SK-N-MC (cell line): Measurements from ENCODE around the gene DUSP1.
"Not testable (repeated sequence)": the region's sequence is repeated elsewhere in the genome, so short reads cannot be mapped to it uniquely, and the experiment has no call there.

Experiments
- DNase-seq: peaks from one replicate; pipeline ENCODE4 v3.0.0-alpha.2; 2011; ENCODE audit warnings: low read depth, low spot score
- H3K27ac ChIP-seq: fragments of 200-600 bp; sonication (generic); 2 replicates; pipeline ENCODE4 v1.5.1; 2016; ENCODE audit warnings: mixed run types
- H3K36me3 ChIP-seq: fragments of 200-600 bp; sonication (generic); 2 replicates; pipeline ENCODE4 v1.6.1; 2017; ENCODE audit warnings: antibody characterized with exemption, low read length, mixed read lengths; ENCODE audit not compliant: insufficient read depth
- H3K4me3 ChIP-seq: fragments of 200-600 bp; sonication (generic); 2 replicates; pipeline ENCODE4 v1.5.1; 2016
- H3K9ac ChIP-seq: fragments of 200-600 bp; sonication (generic); 2 replicates; pipeline ENCODE4 v1.8.0; 2017; ENCODE audit warnings: mixed run types, mixed read lengths; ENCODE audit not compliant: insufficient read length
- H3K9me3 ChIP-seq: fragments of 200-600 bp; sonication (generic); 2 replicates; pipeline ENCODE4 v1.6.1; 2017; ENCODE audit warnings: low read depth, mild to moderate bottlenecking, antibody characterized with exemption, low read length, moderate library complexity, mixed read lengths
- EZH2 ChIP-seq: fragments of 200-600 bp; sonication (generic); IDR thresholded peaks from one replicate; pipeline ENCODE4 v1.6.1; 2017; ENCODE audit warnings: antibody characterized with exemption
- FOXP2 ChIP-seq: optimal IDR thresholded peaks from 2 replicates; pipeline ENCODE3; 2011; ENCODE audit warnings: mild to moderate bottlenecking, moderate library complexity; ENCODE audit not compliant: insufficient read depth; ENCODE audit errors: extremely low read length, control extremely low read depth
- POLR2AphosphoS5 ChIP-seq: IDR thresholded peaks from 2 replicates; pipeline ENCODE4 v1.6.1; 2012; ENCODE audit warnings: mild to moderate bottlenecking, low read depth, low read length, borderline replicate concordance

Gene DUSP1

DNA sequence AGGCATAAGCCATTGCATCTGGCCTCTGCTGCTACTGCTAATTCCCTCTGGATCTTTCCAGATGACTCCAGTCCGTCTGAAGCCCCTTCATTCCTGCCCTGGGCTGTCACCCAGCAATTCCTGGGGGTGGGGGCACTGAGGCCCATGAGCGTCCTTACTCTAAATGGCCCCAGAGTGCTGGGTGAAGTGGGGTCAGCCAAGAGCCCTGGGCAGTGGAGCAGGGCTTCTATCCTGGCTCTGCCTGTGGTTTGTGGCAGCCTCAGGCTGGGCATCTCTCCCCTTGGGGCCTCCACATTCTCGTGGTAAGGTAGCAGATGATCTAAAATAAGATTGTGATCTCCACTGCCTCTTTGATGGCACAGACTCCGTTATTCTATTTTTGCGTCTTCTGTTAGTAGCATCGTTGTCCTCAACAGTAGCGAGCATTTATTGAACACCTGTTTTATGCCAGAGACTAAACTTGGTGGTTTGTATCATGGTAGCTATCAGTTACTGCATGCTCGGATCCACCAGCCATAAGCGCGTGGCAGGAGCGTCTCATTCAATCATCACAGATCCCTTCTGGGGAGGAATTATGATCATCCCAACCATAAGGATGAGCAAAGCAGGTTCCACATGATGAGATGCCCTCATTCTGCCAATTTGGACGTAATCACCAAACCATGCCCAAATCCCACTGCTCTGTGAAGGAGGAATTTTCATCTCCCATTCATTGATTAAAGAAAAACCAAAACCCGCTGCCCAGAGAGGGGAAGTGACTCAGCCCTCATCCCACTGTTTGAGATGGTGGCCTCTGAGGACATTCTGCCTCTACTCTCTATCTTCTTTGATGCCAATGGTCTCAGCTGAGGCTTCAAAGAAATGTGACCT is 21.9 kb upstream of the DUSP1 start:
- DNase-seq: no peak

DNA sequence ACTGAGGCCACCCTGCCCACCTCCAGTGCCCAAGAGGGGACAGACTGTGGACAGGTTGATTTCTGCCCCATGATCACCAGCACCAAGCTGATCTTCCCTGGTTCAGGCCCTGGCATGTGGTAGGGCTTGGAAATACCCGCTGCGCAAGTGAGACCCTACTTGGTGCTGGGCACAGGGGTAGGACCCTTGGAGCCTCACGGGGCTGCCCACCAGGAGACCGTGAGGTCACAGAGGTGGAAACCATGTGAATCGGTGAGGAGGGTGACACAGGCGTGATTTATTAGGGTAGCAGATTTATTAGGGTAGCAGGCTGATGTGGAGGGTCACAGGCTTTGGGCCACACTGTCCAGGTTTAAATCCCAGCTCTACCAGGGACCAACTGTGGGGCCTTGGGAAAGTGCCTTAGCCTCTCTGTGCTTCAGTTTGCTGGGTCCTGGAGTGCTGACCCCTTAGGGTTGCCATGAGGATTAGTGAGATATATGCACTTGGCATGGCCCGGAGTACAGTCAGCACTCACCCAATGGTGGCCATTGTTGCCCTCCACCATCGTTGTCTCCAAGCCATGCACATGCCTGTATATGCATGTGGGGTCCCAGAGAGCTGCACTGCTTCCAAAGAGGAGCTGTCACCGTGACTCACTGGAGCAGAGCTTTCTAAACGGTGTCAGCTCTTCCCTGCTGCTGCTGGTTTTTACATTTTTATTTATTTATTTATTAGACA is 20.9 kb upstream of the DUSP1 start:
- H3K9ac ChIP-seq: no peak overlapping the region
- no peak for DNase-seq
- no peaks in the 10 kb centered on the region for H3K36me3 ChIP-seq
- no peaks in the 10 kb centered on the region for H3K9me3 ChIP-seq
- no peak overlapping the region for H3K27ac ChIP-seq
- TF ChIP-seq POLR2AphosphoS5 (no peak), FOXP2 (no peak), EZH2 (no peak)
- H3K4me3 ChIP-seq: no peak overlapping the region

More for the DNA sequence above, 21.9 kb upstream of the DUSP1 start:
- no peak for TF ChIP-seq FOXP2
- TF ChIP-seq EZH2: no peak
- no peak for TF ChIP-seq POLR2AphosphoS5
- Histone ChIP-seq H3K27ac (no peak overlapping the region), H3K9me3 (no peaks in the 10 kb centered on the region), H3K4me3 (no peak overlapping the region), H3K36me3 (no peaks in the 10 kb centered on the region), H3K9ac (no peak overlapping the region)

DNA sequence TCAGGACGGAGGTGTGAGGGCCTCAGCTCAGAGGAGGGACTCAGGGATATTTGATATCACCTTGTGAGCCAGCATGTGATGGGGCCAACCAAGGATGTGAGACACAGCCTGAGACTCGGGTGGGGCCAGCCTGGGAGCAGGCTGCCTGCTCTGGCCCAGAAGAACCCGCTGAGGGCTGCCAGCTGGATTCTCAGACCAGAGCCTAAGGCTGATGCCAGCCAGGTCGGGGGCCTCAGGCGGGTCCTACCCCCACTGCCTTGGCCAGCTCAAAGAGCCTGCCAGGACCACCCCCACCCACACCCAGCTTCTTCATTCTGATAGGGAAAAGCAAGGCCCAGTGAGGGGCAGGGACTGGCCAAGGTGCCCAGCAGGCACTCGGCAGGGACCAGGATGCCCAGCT is 20.3 kb upstream of the DUSP1 start:
- no peak for TF ChIP-seq FOXP2
- TF ChIP-seq POLR2AphosphoS5: no peak
- no peak for TF ChIP-seq EZH2
- Histone ChIP-seq H3K27ac (no peak overlapping the region), H3K4me3 (no peak overlapping the region), H3K9me3 (no peaks in the 10 kb centered on the region), H3K9ac (no peak overlapping the region), H3K36me3 (no peaks in the 10 kb centered on the region)
- no peak for DNase-seq

DNA sequence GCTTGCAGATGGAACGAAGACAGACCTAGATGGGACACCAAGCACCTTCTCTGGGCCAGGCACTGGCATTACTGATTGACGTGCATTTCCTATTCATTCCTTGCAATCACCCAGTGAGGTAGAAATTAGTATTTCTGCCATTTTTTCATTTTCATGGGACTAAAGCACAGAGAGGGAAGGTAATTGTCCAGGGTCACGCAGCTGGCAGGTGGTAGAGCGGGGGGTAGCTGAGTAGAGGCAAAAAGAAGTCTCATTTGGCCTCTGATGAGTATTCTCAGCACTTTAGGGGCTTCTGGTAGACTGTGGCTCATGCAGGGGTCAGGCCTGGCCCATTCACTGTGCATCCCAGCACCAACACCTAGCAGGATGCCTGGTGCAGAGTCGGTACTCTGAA is 19.5 kb upstream of the DUSP1 start:
- Histone ChIP-seq H3K36me3 (no peaks in the 10 kb centered on the region), H3K9ac (no peak overlapping the region), H3K27ac (no peak overlapping the region), H3K4me3 (no peak overlapping the region), H3K9me3 (no peaks in the 10 kb centered on the region)
- TF ChIP-seq POLR2AphosphoS5 (no peak), FOXP2 (no peak), EZH2 (no peak)
- no peak for DNase-seq

- Histone ChIP-seq H3K36me3 (no peaks in the 10 kb centered on the region), H3K4me3 (no peak overlapping the region), H3K9ac (no peak overlapping the region), H3K27ac (no peak overlapping the region), H3K9me3 (no peaks in the 10 kb centered on the region)
- TF ChIP-seq FOXP2 (no peak), POLR2AphosphoS5 (no peak), EZH2 (no peak)
- DNase-seq: no peak
Observed at GRCh38 chr5:172789687-172790495, 18.9 kb upstream of the DUSP1 start.

- no peak for DNase-seq
- no peak for TF ChIP-seq FOXP2
- TF ChIP-seq EZH2: no peak
- TF ChIP-seq POLR2AphosphoS5: no peak
- Histone ChIP-seq H3K9me3 (no peaks in the 10 kb centered on the region), H3K9ac (no peak overlapping the region), H3K4me3 (no peak overlapping the region), H3K36me3 (no peaks in the 10 kb centered on the region), H3K27ac (no peak overlapping the region)
Observed at GRCh38 chr5:172788771-172789686, 18.0 kb upstream of the DUSP1 start.

- H3K9me3 ChIP-seq, H3K4me3 ChIP-seq, DNase-seq, H3K27ac ChIP-seq, H3K9ac ChIP-seq, H3K36me3 ChIP-seq: not testable (repeated sequence)
Observed at GRCh38 chr5:172787538-172787937, 16.5 kb upstream of the DUSP1 start.
